Globus pallidus (tissue), 1 donor: Measurements from ENCODE around the gene SNTG2.

Experiments
- DNase-seq: peaks from one replicate; pipeline ENCODE4 v3.0.0-alpha.2; 2015; ENCODE audit warnings: low spot score

The SNTG2 gene

GRCh38 chr2:926896-927295, 23.8 kb upstream of the SNTG2 start:
- DNase-seq, result no peak

DNA sequence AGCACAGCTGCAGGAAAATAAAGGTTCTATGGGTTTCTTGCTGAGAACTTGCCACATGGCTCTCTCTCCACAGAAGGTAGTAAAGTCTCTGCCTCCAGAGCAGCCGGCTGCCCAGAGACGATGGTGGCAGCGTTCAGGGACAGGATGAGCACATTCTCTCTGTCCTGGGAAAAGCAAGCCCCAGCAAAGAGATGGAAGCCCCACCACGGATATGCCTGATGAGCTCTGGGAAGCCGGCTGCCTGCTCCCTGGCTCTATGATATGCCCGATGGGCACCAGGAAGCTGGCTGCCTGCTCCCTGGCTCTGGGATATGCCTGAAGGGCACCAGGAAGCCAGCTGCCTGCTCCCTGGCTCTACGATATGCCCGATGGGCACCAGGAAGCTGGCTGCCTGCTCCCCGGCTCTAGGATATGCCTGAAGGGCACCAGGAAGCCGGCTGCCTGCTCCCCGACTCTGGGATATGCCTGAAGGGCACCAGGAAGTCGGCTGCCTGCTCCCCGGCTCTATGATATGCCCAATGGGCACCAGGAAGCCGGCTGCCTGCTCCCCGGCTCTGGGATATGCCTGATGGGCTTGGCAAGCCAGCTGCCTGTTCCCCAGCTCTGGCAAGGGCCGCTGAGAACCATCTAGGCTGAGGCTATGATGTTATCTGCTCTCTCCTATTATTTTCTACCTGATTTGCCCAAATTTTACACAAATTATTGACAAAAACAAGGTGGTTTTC, 21.5 kb upstream of the SNTG2 start:
- no peak for DNase-seq

DNA sequence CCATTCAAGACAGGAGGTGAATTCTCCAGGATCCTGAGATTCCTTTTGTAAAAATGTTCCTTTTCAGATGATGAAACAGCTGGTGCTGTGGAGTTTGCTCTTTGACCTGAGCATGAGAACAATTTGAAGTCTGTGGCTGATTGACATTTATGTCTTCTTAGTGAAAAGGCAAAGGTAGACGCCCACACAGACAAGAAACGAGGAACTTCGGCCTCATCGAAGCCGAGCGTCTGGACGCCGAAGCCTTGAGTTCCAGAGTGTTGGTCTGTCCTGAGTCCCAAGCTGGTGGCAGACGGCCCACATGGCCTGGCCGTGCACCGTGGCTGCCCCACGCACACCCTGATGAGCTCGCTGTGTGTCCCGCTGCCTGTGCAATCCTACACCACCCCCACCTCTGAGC, 20.7 kb upstream of the SNTG2 start:
- no peak for DNase-seq

DNA sequence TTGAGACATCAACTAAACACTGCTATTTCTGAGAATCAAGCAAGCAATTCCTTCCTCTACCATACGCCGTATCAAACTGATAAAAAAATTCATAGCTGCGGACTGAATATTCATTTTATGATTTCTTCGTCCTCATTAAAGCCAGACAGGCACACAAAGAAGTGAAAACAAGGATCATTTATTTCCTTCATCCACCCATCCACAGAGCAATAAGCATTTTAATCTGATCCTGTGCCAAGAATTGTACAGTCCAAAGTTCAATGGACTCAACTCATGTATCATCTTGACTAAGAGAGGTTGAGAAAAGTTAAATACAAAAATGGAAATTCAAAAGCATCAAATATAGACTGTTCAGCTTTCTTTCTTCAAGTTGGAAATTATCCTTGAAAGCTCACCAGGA, 19.7 kb upstream of the SNTG2 start:
- DNase-seq, result no peak

- no peak for DNase-seq
Observed at GRCh38 chr2:932320-933115, 18.1 kb upstream of the SNTG2 start.

- DNase-seq, result no peak
Observed at GRCh38 chr2:933734-934295, 16.8 kb upstream of the SNTG2 start.

DNA sequence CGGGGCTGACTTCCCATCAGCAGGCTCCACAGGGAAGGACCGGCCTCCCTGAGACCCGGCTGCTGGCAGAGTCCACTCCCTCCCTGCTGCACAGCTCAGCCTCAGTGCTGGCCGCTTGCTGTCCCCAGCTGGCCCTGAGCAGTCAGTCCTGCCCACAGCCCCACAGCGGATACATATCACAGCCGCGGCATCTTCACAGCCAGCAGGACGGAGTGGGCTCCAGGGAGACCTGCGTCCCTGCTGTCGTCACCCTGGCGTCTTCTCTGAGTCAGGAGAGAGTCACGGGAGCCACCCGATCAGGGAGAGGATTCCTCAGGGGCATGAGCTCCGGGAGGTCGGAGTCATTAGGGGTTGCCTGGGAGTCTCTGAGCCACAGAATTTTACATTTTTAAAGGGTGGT, 13.1 kb upstream of the SNTG2 start:
- DNase-seq, result no peak

DNA sequence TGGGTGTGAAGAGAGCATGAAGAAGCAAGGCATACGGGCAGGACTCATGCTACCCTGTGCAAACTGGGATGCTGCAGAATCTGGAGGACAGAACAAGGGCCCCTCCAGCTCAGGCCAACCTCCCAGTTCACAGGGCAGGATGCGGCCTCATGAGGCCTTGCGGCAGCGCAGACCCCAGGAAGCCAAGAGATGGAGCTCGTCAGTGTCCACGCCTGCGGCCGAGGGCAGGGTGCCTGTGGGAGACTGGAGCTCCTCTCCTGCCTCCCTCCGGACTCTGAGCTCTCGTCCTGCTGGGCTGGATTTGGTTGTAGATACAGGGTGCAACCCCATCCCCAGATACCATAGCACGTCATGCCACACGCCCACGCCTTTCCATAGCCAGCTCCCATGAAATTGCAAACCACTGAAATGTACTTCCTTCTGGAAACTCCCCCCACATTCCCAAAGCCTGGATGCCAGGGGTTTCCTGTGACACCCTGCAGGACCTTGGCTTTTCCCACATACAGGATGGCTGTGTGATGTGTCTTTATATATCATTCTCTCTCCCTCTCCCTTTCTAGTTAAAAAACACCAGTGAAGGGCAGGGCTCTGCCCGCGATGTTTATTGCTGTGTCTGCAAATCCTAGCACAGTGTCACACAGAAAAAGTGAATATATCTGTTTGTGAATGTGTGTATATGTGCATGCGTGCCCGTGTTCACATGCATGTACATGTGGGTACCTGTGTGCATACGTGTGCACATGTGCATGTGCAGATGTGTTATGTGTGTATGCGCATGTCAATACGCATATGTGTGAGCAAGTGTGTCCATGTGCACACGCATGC, 12.3 kb upstream of the SNTG2 start:
- no peak for DNase-seq

DNA sequence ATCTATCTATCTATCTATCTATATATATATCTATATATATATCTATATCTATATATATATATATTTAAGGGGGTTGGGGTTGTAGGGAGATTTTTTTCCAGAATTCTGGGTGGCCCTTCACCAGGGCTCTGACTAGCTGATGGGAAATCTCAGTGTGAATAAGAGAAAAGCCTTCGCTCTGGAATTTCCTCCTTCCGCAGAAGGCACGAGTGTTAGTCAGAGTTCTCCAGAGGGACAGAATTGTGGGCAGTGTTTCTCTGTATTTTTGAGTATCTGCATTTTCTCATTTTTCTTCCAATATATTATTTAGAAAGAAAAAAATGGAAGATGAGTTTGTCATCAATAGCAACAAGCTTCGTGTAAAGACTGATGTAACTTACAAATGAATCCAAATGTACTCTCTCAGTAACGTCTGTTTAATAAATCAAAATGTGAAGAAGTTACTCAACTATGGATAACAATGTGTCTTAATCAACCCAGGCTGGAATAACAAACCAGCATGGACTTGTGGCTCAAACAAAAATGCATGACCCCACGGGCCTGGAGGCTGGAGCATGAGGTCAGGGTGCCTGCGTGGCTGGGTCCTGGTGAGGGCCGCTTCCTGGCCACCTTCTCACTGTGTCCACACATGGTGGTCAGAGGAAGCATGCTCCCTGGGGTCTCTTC, 10.6 kb upstream of the SNTG2 start:
- no peak for DNase-seq

GRCh38 chr2:941871-942270, 8.8 kb upstream of the SNTG2 start:
- DNase-seq, result no peak

DNA sequence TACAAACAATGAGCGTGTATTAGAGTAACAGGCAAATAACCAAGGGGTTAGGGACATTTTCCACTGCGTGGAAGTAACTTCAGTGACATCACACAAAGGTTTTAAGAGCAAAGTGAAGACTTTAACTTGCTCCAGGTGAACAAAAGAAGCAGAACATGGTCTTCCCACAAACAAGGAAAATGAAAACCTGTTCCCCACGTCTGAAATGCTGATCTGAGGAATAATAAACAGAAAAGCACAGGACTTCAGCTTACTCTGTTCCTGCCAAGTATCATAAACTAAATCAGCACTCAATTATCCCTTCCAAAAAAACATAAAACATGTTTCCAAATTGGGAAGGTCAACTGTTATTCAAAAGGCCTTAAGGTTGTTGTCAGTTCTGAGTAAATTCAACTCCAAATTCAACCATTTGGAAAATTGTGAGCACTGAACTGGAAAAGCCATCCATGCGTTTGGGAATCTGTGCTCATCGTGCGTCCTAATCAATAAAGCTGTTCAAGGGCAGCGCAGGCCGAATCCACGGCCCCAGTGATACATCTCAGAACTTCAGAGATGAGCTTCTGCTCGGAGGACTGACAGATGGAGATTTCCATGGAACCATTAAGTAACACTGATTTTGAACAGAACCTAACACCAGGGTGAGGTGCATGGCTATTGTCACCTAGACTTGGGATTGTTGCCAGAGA, 7.7 kb upstream of the SNTG2 start:
- no peak for DNase-seq

GRCh38 chr2:943461-943797, 7.2 kb upstream of the SNTG2 start:
- DNase-seq, result no peak

DNA sequence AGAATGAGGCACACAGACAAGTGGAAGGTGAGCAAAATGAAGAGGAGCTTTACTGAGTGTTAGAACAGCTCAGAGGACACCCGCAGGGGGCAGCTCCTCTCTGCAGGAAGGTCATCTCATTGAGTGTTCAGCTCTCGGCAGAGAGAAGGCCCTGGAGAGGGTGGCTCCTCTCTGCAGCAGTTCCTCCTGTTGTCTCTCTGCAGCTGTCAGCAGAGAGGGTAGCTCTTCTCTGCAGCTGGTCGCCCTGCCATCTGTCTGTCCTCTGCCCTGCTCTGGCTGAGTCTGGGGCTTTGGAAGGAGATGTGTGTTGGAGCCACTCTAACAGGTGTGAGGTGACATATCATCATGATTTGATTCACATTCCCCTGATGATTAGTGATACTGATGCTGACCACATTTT, 6.8 kb upstream of the SNTG2 start:
- no peak for DNase-seq

- DNase-seq, result no peak
Observed at GRCh38 chr2:944693-945092, 6.0 kb upstream of the SNTG2 start.

- DNase-seq, result no peak
Observed at GRCh38 chr2:945104-945503, 5.5 kb upstream of the SNTG2 start.

- no peak for DNase-seq
Observed at GRCh38 chr2:946073-946948, 4.3 kb upstream of the SNTG2 start.

DNA sequence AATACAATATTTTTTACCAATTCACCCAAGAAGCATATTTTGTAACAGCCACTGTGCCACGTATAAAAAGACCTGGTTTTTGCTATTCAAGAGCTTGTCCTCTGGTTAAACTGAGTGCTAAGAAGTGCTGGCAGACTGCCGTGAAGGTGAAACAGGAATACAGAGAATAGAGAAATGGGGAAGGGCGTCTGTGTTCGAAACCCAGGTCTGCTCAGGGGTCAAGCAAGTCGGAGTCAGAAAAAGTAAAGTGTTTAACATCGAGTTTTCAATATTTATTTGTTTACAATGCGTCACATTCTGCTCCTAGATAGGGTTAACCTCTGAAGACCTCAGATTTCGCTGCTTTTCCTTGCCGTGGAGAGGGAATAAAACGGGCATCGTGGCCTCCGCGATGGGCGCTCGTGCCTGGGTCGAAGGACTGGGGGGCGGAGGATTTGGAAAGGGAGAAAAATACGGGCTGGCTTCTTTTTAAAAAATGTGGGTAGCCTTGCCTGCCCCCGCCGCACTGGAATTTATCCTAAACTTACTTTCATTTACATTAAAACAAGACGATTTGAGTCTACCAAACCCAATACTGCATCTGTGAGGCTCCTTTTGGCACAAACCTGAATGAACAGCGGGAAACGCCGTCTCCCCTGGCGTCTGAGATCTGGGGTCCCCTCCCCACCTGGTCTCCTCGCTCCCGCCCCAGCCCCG, 1.1 kb upstream of the SNTG2 start:
- DNase-seq, result no peak

DNA sequence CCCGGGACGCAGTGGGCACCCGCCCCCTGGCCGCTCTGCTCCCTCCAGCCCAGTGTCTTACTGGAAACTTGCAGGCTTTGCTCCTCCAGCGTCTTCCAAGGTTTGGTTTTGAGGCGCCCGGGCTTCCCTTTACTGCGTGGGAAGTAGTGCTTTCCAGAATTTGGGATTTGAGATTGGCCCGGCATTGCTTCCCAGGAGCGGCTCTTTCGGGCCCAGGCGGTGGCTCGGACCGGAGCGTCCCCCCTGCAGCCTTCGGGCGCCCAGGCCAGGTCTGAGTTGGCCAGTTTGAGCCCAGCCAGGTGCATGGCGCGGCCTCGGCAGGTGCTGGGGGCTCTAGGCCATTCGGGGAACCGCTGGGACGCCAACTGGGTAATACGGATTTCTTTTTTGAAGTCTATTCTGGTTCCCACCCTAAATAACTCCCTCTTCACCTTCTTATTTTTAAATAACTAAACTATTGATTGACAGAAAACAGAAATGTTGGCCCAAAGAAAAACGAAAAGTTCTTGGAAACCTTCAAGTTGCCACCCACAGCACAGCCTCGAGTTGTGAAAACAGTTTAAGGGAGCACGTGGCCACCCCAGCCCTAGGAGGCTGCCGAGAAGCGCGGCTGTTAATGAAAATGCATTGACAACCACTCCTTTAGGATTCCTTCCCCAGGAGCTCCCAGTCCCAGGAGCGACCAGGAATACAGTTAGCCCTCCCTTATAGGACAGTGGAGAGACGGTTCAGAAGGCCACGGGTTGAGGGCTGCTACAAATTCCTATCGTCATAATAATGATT, 766 bp downstream of the SNTG2 start:
- DNase-seq, result no peak

- DNase-seq, result no peak
Observed at GRCh38 chr2:953408-953807, 2.8 kb downstream of the SNTG2 start.
